ENCODE data around the gene GGTLC2. TPM values are rescaled to one million over a fixed set of nuclear protein-coding genes. Genes with fewer than 3 reads are reported as not detected.

The GGTLC2 gene
- total RNA-seq, 3 donors from 2014 or later: not detected

GRCh38 chr22:22689621-22690345, 45.4 kb downstream of the GGTLC2 start:
- intact Hi-C loops (cut with DNase I; ENCODE audit: low total_unique reads): no loop called here

GRCh38 chr22:22691055-22691454, 46.6 kb downstream of the GGTLC2 start:
- no peak for TF ChIP-seq POLR2AphosphoS5 (IDR thresholded peaks at IDR 0.05)
- TF ChIP-seq CTCF (IDR thresholded peaks at IDR 0.05): no peak
- TF ChIP-seq POLR2A (IDR thresholded peaks at IDR 0.05): no peak
- Histone ChIP-seq H3K9me3 (no peaks in the 10 kb centered on the region), H3K4me1 (no peaks in the 10 kb centered on the region), H3K27me3 (no peaks in the 10 kb centered on the region), H3K36me3 (no peaks in the 10 kb centered on the region), H3K27ac (no peak overlapping the region), H3K4me3 (no peak overlapping the region)
- intact Hi-C loops (cut with DNase I; ENCODE audit: low total_unique reads): no loop called here
- DNase-seq (ENCODE audit: low spot score in 2 of 2): no peak

More at GRCh38 chr22:22689621-22690345, 45.4 kb downstream of the GGTLC2 start:
- Histone ChIP-seq H3K27me3 (no peaks in the 10 kb centered on the region), H3K9me3 (no peaks in the 10 kb centered on the region), H3K4me3 (no peak overlapping the region), H3K36me3 (no peaks in the 10 kb centered on the region), H3K27ac (no peak overlapping the region), H3K4me1 (no peaks in the 10 kb centered on the region)
- DNase-seq (ENCODE audit: low spot score in 2 of 2): no peak
- TF ChIP-seq POLR2A (IDR thresholded peaks at IDR 0.05) (no peak), CTCF (IDR thresholded peaks at IDR 0.05) (no peak), POLR2AphosphoS5 (IDR thresholded peaks at IDR 0.05) (no peak)

GRCh38 chr22:22691716-22692701, 47.6 kb downstream of the GGTLC2 start:
- intact Hi-C loops (cut with DNase I; ENCODE audit: low total_unique reads): no loop called here
- Histone ChIP-seq H3K27ac (no peak overlapping the region), H3K36me3 (no peaks in the 10 kb centered on the region), H3K9me3 (no peaks in the 10 kb centered on the region), H3K4me1 (no peaks in the 10 kb centered on the region), H3K27me3 (no peaks in the 10 kb centered on the region), H3K4me3 (no peak overlapping the region)
- TF ChIP-seq CTCF (IDR thresholded peaks at IDR 0.05): no peak
- no peak for TF ChIP-seq POLR2A (IDR thresholded peaks at IDR 0.05)
- TF ChIP-seq POLR2AphosphoS5 (IDR thresholded peaks at IDR 0.05): no peak
- no peak for DNase-seq (ENCODE audit: low spot score in 2 of 2)

- H3K27me3 ChIP-seq: no peaks in the 10 kb centered on the region
- peak in 1 of 2 donors; percentile 63 for DNase-seq (ENCODE audit: low spot score in 2 of 2)
Observed at GRCh38 chr22:22692707-22693530, 48.5 kb downstream of the GGTLC2 start.

More at GRCh38 chr22:22692707-22693530, 48.5 kb downstream of the GGTLC2 start:
- Histone ChIP-seq H3K4me3 (no peak overlapping the region), H3K4me1 (no peaks in the 10 kb centered on the region), H3K27ac (no peak overlapping the region), H3K36me3 (no peaks in the 10 kb centered on the region), H3K9me3 (no peaks in the 10 kb centered on the region)
- TF ChIP-seq POLR2A (IDR thresholded peaks at IDR 0.05): no peak
- peak in 2 of 3 donors; percentile 20 to 45 for TF ChIP-seq CTCF (IDR thresholded peaks at IDR 0.05)
- intact Hi-C loops (cut with DNase I; ENCODE audit: low total_unique reads): no loop called here

Data from breast epithelium (tissue), 4 donors.